Coronary artery (tissue), 2 donors: Measurements from ENCODE around the gene KIF18B.

Experiments used
- DNase-seq: peaks from one replicate; pipeline ENCODE4 v3.0.0-alpha.2; 2017; ENCODE audit warnings: low spot score
- H3K27ac ChIP-seq, 2 donors: fragments of 200-600 bp; sonication (generic); one replicate each; pipeline ENCODE4 v1.5.1; 2016 to 2019
- H3K4me3 ChIP-seq: fragments of 200-600 bp; sonication (generic); 2 replicates; pipeline ENCODE4 v1.5.1; 2016; ENCODE audit warnings: mild to moderate bottlenecking, moderate library complexity
- CTCF ChIP-seq: fragments of 200-600 bp; sonication (generic); IDR thresholded peaks from one replicate; pipeline ENCODE4 v1.5.1; 2019; ENCODE audit warnings: antibody characterized with exemption

Gene KIF18B

GRCh38 chr17:44988044-44988942, 40.7 kb upstream of the KIF18B start:
- Histone ChIP-seq H3K27ac (no peak overlapping the region), H3K4me3 (no peak overlapping the region)
- DNase-seq: no peak
- TF ChIP-seq CTCF: no peak

GRCh38 chr17:44983563-44983962, 36.0 kb upstream of the KIF18B start:
- H3K27ac ChIP-seq: no peak overlapping the region
- TF ChIP-seq CTCF: no peak
- H3K4me3 ChIP-seq: no peak overlapping the region
- no peak for DNase-seq

GRCh38 chr17:44982113-44982702, 34.6 kb upstream of the KIF18B start:
- no peak overlapping the region for H3K4me3 ChIP-seq
- no peak overlapping the region for H3K27ac ChIP-seq
- no peak for TF ChIP-seq CTCF
- DNase-seq: no peak

GRCh38 chr17:44981221-44981968, 33.8 kb upstream of the KIF18B start:
- no peak for TF ChIP-seq CTCF
- H3K27ac ChIP-seq: no peak overlapping the region
- H3K4me3 ChIP-seq: no peak overlapping the region
- no peak for DNase-seq

- H3K4me3 ChIP-seq: no peak overlapping the region
- no peak for TF ChIP-seq CTCF
- DNase-seq: no peak
- H3K27ac ChIP-seq: no peak overlapping the region
Observed at GRCh38 chr17:44979426-44979995, 31.9 kb upstream of the KIF18B start.

- DNase-seq: no peak
- TF ChIP-seq CTCF: no peak
- Histone ChIP-seq H3K27ac (no peak overlapping the region), H3K4me3 (no peak overlapping the region)
Observed at GRCh38 chr17:44978807-44979206, 31.2 kb upstream of the KIF18B start.
